ENCODE measurements around the gene PLCXD3.
"Not testable (repeated sequence)": the region's sequence is repeated elsewhere in the genome, so short reads cannot be mapped to it uniquely, and the experiment has no call there.

Gene PLCXD3

DNA sequence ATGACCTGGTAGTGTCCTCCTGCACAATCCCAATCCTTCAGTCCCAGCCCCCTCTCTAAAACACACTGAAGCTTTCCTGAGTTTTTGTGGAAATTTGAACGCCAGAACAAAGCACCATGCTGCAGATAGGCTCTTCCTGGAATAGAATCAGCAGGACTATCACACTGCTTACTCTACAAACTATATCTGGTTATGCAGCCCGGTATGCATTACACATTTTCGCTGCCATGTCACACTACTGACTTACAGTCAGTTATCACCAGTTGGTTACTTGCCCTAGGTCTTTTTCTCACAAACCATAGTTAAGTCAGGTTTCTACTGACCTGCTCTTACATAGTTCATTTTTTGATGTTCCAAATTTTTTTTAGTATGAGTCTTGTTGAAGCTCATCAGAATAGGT is 24.9 kb downstream of the PLCXD3 start:
- DNase-seq: no peak

DNA sequence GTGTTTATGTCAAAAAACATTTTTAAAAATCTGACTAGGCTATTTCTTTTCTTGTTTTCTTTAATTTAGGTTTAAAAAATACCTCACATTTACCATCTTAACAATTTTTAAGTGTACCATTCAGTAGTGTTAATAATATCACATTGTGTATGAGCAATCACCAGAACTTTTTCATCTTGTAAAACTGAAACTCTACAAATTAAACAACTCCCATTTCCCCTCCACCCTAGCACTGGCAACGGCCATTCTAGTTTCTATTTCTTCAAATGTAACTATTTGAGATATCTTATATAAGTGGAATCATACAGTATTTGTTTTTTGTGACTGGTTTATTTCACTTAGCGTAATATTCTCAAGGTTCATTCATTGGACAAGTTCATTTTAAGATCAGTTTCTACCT is 27.7 kb downstream of the PLCXD3 start:
- DNase-seq: no peak

DNA sequence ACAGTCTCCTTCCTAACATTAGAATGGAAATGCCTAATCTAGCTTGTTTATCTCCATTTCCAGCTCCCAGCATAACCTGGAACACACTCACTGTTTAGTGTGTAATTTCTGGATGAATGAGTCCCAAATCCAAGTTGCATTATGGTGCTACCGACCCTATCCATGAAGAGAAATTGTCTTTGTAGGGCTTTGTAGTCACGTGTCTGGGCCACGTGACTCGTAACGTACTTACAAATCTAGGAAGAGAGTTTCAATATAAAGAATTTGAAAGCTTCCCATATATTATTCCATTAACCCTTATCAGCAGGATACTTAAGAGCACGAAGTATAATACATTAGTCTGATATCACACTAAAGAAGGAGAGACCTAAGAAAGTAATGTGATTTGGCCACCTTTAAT is 28.2 kb downstream of the PLCXD3 start:
- no peak for DNase-seq

DNA sequence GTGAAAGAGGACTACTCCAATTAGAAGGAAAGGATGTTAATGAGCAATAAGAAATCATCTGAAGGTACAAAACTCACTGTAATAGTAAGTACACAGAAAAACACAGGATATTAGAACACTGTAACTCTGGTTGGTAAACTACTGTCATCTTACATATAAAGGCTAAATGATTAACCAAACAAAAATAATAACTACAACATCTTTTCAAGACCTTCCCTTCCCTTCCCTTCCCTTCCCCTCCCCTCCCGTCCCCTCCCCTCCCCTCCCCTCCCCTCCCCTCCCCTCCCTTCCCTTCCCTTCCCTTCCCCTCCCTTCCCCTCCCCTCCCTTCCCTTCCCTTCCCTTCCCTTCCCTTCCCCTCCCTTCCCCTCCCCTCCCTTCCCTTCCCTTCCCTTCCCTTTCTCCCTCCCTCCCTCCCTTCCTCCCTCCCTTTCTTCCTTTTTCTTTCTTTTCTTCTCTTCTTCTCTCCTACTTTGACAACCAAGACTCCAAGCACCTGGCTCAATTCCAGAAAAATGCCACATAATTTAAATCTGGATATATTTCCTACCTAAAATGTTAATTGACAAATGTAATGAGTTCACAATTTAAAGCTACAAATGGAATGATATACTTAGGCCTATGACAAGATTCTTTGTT is 38.7 kb downstream of the PLCXD3 start:
- DNase-seq: not testable (repeated sequence)

DNA sequence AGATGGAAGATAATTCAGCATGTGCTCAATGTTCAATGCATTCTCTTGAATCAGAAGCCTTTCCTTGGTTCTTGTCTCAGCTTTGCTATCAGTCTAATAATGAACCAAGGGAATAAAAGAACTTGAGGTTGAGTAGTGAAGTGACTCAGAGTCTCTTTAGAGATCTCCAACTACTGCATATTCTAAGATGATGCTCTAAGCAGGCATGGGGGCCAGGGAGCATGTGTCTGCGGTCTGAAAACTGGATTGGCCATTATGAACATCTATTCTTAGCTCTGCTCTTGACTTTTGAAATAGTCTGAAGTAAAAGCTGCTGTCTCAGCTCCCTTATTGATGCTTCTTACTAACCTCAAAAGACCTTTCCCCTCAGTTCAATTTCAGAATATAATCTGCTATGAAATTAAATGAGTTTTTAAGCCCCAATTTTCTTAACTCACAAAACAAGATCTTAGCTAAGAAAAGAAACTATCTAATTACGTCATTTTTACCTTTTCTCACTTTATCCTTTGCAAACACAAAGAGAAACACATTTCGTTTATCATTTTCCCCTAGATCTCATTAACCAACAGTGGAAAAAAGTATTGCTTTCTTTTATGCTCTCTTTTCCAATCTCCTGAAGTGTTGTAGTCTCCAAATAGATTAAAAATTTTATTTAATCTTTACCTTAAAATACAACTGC is 44.8 kb downstream of the PLCXD3 start:
- DNase-seq: no peak

DNA sequence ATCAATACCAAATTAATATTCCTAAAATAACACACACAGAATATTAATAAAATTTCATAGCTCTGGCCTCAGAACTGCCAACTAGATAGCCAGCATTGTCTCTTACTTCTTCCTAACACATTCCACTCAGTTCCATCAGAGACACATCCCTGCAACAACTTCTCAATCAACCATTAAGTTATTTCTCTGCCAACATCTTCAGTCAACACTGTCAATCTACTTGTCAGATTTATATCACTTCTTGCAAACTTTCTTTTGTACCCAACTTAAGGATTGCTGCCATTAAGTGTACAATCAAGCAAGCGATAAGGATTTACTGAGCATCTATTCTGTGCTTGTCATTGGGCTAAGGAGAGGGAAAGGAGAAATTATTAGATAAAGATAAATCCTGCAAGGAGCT is 50.8 kb downstream of the PLCXD3 start:
- DNase-seq: no peak

DNA sequence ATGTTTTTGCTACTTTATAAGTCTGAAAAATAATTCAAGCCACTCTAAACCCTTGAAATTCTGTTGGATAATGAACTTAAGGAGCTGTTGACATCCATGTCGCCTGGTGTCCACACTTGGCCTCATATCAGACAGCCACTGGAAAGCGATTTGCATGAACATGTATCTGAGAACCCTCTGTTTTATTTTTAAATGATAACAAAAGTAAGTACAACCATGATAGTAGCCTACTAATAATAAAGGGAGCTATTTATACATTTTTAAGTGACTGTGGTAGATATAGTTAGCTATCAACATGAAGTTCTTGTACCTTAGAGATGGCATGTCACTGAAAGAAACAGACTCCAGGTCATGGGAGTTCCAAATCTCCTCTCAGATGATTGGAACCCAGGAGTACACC is 53.3 kb downstream of the PLCXD3 start:
- DNase-seq: no peak

DNA sequence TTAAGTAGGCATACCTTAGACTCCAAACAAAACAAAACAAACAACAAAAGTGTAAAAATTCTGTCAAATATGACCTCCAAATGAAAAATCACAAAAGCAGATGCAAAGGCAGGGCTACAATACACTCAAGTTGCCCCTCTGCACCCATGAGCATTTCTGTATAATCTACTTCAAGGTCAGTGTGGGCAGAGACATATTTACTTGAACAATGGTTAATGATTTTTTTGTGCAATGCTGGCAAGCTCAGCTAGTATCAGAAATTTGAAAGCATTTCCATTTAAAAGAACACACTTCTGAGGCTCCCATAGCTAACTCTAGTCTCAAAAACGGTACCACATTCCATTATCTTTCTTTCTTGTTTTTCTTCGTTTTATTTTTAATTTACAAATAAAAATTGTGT is 57.9 kb downstream of the PLCXD3 start:
- no peak for DNase-seq

DNA sequence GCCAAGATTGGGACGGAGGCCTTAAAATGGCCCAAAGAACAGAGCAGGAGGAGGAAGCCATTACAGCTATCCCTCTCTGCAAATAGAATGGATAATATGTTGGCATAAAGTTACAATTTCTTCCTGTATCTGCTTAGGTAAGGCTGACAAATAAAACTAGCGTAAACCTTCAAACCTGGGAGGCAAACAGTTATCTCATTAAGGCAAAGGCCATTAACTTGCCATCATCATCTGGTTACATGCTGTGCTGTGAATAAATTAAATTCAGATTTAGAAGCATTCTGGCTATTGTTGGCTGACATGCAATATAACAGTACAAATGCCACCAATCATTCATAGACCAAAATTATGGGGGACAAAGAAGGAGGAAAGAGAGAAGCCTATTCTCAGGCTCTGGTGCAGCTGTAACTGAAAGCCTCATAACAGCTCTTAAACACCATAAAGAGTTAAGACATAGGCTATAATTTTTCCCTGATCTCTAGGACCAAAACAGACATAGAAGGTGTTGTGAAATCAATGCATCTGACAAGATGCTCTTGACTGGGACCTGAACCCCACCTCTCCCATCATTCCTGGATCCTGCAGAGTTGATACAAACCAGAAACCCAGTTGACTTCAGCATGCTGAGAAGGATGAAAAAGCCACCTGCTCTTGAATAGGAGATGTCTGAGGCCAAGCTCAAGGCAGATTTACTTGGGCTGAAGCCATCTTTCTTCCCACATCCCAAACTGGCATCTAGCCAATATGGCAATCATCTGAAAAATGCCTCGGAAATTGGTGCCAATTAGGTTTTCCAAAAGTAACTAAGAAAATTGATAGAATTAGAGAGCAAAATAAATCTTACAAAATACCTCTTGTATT is 62.5 kb downstream of the PLCXD3 start:
- no peak for DNase-seq

DNA sequence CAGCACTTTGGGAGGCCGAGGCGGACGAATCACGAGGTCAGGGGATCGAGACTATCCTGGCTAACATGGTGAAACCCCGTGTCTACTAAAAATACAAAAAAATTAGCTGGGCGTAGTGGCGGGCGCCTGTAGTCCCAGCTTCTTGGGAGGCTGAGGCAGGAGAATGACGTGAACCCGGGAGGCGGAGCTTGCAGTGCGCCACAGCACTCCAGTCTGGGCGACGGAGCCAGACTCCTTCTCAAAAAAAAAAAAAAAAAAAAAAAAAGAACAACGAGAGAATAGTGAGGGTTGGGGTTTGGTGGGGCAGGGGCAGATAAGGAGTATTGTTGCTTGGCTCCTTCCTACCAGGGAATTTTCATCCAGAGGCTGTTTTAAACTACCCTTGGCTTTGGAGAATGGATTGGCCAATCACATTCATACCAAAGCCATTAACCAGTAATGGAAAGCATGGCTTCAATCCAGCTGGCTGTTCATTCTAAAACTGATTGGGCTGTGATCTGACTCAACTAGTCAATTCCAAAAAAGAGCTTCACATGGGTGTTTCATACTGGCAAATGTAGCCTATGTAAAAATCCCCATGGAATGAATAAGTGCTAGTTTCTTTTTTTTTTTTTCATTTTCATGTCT is 64.4 kb downstream of the PLCXD3 start:
- no peak for DNase-seq

DNA sequence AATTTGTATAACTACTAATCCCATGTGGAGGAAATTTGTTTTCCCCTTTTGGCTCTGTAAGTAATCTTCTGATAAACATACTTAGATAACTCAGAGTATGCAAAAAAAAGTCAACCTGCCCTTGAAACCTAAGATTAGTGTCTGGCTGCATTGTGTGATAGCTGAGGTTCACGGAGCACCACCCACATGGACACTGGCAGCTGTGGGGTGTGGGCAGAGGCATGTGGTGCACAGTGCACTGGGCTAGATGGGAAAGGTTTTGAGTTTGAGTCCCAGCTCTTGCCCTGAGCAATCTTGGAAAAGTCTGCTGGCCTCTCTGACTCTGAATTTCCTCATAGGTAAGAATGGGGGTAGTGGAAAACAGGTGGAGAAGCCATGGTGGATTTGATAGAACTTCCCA is 75.1 kb downstream of the PLCXD3 start:
- DNase-seq: no peak

DNA sequence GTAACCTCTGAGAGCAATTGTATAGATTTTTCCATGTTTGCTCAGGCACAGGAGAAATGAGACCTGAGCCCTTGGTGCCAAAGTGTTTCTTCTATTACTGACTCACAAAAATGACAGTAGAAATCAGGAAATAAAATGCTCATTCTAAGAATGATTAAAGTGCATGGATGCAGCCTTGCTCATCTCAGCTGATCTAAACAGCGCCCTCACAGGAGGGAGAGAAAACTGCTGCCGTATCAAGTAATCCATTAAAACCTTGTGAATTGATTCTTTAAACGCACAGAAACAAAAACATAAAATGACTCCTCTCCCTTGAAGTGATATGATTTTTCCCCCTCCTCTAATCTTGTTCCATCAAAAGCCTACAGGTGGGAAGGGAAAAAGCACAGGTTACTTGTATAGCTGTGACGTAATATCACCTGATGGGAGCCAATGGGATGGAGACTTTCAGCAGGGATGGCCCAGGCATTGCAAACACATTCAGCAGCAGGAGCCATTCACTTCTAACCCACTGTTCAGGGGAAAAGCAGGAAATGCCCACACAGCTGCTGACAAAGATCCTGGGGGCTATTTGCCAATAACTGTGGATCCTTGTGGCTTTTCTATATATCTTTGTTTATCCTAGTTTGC is 76.7 kb downstream of the PLCXD3 start:
- DNase-seq: no peak

DNA sequence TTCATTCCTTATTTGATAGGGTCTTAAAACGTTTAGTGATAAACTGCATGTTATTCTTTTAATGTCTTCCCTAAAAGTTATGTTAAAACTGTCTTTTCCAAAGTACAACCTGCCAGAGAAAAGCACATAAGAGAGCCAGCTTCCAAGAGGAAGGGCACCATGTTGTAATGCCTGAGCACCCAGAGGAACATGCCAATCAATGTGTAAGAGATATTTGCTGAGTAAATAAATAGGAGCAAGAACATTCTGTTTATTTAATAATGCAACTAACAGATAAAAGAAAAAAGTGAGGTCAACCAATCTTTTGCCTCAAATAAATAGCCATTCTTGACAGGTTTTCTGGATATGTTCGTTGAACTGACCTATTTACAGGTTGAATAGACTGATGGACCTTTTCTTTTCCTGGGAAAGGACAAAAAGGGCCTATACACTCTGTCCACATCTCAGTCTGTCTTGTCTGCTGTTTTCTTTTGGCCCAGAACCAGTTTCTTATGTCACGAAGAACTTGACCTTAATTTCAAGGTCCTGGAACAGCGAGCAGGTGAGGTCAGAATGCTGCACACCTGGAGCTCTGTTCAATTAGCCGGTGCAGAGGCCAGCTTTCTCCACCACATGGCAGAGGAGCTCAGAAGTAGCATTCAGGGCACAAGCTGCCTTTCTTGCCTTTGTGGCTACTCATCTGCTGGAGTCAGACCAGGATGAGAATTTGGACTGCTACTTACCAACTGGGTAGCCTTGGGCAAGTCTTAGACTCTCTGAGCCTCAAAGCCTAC is 77.7 kb downstream of the PLCXD3 start:
- DNase-seq: no peak

DNA sequence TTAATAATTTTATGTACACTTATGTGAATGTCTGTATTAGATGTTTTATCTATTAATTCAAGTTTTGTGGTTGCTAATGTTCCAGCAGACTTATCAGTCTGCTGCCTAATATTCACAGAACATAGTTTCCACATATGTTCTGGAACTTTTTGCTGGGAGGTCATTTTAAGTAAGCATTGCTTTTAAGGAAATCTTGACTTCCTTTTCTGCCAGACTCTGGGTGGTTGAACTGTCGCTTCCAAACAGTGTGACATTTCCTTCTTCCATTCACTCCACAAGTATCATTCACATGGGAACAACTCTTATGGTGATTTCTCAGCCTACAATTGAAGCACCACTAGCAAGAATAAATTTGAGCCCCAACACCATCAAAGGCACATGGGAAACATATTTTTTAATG is 82.9 kb downstream of the PLCXD3 start:
- DNase-seq: no peak

DNA sequence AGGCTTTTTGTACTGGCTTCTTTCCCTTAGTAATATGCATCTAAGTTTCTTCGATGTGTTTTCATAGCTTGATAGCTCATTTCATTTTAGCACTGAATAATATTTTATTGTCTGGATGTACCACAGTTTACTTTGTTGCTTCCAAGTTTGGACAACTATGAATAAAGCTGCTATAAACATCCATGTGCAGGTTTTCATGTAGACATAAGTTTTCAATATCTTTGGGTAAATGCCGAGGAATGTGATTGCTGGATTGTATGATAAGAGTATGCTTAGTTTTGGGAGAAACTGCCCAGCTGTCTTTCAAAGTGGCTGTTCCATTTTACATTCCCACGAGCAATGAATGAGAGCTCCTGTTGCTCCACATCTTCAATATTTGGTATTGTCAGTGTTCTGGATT is 84.7 kb downstream of the PLCXD3 start:
- no peak for DNase-seq

DNA sequence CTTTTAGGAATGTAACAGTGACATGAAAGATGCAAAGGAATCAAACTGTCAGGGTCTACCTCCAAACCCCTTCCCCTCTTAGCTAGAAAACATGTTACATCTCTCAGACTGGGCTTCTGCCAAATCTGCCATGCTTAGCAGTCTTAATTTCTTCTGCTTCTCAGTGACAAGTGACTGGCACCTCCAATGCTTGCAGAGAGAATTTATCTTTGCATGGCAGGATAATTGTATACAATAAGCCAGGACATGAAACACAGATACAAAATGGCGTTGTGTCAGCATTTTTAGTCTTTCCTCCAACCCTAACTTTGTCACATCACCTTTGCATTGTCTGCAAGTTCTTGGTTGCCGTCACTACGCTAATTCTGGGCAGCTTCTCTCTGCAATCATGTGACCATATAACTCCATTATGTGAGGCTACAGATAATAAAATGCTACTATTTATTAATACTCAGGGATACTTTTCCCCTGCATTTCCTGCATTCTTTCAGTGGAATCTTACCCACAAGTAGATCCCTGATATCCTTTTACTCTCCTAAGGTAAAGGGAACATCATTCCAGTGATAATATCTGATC is 89.8 kb downstream of the PLCXD3 start:
- DNase-seq: no peak

DNA sequence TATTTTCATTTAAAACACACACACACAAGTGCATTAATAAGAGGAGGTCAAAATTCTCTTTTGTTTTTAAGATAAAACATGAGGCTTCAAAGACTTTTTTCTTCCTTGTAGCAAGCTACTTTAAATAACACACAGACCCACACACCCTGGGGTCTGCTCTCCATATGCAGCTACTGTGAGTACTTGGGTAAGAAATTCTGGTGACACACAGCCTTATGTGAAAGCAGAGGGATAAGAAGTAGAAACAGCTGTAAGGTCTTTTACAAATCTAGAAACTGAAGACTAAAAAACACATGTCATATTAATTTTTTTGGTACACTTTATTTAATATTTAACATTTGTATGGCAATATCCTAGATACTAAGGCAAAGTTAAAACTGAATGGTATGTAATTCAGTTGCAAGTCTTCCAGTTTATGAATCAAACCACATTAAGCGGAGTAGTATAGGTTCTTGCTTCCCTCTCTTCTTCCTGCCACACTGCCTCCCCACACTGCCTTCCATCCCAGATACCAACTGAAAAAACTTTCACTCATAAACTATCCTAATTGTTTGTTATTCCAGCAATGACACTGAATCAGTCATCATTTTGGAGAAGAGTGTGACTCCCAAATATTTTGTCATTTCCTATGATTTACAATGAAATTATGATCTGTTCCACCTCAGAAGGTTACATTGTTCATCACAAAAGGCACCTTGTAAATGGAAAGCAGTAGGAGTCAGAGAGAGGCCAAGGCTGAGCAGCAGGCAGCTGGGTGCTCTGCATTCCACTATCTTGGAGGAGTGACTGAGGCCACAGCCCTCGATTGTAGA is 92.0 kb downstream of the PLCXD3 start:
- peak; percentile 40 to 71 for DNase-seq

DNA sequence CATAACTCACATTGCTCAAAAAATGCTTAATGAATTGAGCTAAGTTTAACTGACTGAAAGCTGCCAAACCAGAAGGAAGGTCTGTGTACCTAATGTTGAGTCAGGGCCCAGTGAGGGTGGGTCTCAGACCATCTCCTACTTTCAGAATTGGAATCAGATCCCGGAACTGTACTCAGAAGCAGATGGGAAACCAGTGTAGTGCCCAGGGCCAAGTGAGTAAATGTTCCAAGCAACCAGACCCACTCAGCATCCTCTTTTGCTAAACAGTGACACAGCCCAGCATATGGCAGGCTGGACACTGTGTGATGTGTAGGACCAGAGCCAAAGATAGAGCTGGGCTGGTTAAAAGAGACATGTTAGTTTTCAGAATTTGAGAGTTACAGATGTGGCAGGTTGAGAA is 94.1 kb downstream of the PLCXD3 start:
- no peak for DNase-seq

DNA sequence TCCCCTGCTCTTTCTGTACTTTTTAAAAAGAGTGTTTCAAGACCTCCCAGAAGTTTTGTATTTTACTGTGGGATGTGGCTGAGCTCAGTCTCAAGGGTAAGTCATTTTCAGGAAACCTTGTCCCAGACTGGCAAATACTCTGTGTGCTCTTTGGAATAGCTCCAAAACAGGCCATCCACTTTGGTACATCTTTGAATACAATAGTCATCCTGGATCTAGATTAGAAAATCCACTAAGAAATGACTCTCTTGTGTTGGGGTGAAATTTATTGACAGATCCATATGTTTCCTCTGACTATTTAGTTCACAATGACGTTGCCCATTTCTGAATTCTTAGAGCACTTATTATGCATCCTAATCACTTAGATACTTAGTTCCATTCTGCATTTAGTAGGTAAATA is 95.2 kb downstream of the PLCXD3 start:
- DNase-seq: no peak

DNA sequence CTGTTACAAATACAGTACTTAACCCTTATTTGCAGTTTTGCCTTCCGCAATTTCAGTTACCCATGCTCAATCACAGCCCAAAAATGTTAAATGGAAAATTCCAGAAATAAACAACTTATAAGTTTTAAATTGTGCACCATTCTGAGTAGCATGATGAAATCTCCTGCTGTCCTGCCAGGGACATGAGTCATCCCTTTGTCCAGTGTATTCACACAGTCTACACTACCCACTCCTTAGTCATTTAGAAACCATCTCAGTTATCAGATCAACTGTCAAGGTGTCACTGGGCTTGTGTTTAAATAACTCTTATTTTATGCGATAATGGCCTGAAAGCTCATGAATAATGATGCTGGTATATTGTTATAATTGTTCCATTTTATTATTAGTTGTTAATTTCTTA is 95.8 kb downstream of the PLCXD3 start:
- DNase-seq: peak; percentile 78 to 92

DNA sequence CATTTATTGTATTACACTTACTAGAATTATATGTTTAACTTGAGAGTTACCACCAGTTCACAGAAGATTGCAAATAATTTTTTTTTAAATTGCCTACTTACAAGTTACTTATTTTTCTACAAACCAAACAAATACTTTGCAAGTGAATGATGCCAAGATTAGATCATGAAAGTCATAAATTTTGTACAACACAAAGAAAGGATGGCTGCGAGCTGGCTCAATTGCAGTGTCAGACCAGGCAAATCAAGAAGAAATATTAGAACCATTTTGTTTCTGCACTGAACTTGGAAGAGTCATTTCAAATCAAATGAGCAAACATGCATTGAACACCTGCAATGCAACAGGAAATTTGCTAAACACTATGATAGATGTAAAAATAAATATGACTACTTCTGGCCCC is 97.3 kb downstream of the PLCXD3 start:
- no peak for DNase-seq

Data from SW 1271 (cell line).